RWPE2 (cell line): ENCODE results near the gene GPR55.

Experiments
- ATAC-seq: fragments of 200-7000 bp; cut with Tn5 transposase; 3 replicates; pipeline ENCODE4 v1.9.1; 2021; ENCODE audit warnings: low read depth
- DNase-seq: peaks from one replicate; pipeline ENCODE4 v3.0.0-alpha.2; 2020; ENCODE audit warnings: low spot score
- H3K27ac ChIP-seq: fragments of 450-650 bp; 2 replicates; pipeline ENCODE4 v1.5.1; 2017; ENCODE audit warnings: mild to moderate bottlenecking; ENCODE audit not compliant: poor library complexity, severe bottlenecking
- H3K27me3 ChIP-seq: fragments of 250-450 bp; sonication (Bioruptor Pico); 2 replicates; pipeline ENCODE4 v1.5.1; 2021; ENCODE audit warnings: mild to moderate bottlenecking, moderate library complexity; ENCODE audit not compliant: insufficient read depth, poor library complexity, severe bottlenecking
- H3K36me3 ChIP-seq: fragments of 250-450 bp; sonication (Bioruptor Pico); 2 replicates; pipeline ENCODE4 v1.5.1; 2020; ENCODE audit warnings: low read depth, mild to moderate bottlenecking, moderate library complexity
- H3K4me1 ChIP-seq: fragments of 250-450 bp; sonication (Bioruptor Pico); 2 replicates; pipeline ENCODE4 v1.5.1; 2021; ENCODE audit warnings: mild to moderate bottlenecking, moderate library complexity; ENCODE audit not compliant: insufficient read depth, poor library complexity, severe bottlenecking
- H3K4me3 ChIP-seq: fragments of 250-450 bp; sonication (Bioruptor Pico); 2 replicates; pipeline ENCODE4 v1.5.1; 2021; ENCODE audit warnings: mild to moderate bottlenecking, moderate library complexity; ENCODE audit not compliant: severe bottlenecking
- H3K9me3 ChIP-seq: fragments of 250-450 bp; sonication (Bioruptor Pico); 2 replicates; pipeline ENCODE4 v1.5.1; 2021; ENCODE audit warnings: mild to moderate bottlenecking, moderate library complexity; ENCODE audit not compliant: severe bottlenecking
- TF ChIP-seq, protein P1 (sequence below): fragments of 450-650 bp; IDR thresholded peaks from one replicate; pipeline ENCODE4 v1.5.1; 2017; ENCODE audit warnings: mild to moderate bottlenecking, moderate library complexity; ENCODE audit not compliant: poor library complexity, severe bottlenecking

GPR55 gene

DNA sequence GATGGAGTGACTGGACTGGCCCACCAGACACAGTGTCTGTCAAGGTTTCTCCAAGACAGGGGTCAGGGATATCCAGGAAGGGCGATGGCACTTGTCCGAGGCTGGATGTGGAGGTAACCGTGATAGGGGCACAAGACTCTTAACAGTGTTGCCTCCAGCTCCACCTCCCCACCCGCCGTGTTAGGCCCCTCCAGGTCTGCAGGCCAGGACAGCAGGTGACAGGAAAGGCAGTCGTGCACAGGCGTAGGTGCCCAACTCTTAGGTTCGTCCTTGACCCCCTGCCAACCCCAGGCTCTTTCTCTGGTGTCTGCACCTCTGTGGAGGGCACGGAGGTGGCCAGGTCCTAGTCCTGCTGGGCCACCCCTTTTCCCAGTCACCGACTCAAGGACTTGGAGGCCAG is 50.2 kb downstream of the GPR55 start:
- Histone ChIP-seq H3K9me3 (no peaks in the 10 kb centered on the region), H3K36me3 (no peaks in the 10 kb centered on the region; the same call in 1 of the 2 replicates), H3K4me1 (no peaks in the 10 kb centered on the region), H3K27me3 (no peaks in the 10 kb centered on the region), H3K27ac (no peak overlapping the region), H3K4me3 (no peak overlapping the region)
- TF ChIP-seq, protein P1, sequence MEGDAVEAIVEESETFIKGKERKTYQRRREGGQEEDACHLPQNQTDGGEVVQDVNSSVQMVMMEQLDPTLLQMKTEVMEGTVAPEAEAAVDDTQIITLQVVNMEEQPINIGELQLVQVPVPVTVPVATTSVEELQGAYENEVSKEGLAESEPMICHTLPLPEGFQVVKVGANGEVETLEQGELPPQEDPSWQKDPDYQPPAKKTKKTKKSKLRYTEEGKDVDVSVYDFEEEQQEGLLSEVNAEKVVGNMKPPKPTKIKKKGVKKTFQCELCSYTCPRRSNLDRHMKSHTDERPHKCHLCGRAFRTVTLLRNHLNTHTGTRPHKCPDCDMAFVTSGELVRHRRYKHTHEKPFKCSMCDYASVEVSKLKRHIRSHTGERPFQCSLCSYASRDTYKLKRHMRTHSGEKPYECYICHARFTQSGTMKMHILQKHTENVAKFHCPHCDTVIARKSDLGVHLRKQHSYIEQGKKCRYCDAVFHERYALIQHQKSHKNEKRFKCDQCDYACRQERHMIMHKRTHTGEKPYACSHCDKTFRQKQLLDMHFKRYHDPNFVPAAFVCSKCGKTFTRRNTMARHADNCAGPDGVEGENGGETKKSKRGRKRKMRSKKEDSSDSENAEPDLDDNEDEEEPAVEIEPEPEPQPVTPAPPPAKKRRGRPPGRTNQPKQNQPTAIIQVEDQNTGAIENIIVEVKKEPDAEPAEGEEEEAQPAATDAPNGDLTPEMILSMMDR = no peak
- ATAC-seq = no peak
- no peak for DNase-seq

DNA sequence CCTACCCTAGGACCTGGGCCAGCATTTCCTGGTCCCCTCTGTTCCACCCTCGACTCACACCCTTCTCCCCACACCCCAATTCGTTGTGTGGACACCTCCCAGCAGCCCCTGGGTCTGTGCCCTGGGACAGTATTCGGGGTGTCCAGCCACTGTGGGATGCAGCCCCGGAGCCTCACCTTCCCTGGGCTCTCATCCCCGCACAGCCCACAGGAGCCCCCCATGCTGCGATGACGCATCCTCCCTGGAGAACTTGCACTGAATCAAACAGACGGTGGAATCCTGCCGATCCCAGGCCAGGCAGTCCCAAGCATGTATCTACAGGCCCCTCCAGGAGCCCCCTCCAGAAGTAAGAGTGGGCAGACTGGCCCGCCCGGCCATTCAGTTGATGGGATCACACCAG is 50.6 kb downstream of the GPR55 start:
- TF ChIP-seq, protein P1 = no peak

DNA sequence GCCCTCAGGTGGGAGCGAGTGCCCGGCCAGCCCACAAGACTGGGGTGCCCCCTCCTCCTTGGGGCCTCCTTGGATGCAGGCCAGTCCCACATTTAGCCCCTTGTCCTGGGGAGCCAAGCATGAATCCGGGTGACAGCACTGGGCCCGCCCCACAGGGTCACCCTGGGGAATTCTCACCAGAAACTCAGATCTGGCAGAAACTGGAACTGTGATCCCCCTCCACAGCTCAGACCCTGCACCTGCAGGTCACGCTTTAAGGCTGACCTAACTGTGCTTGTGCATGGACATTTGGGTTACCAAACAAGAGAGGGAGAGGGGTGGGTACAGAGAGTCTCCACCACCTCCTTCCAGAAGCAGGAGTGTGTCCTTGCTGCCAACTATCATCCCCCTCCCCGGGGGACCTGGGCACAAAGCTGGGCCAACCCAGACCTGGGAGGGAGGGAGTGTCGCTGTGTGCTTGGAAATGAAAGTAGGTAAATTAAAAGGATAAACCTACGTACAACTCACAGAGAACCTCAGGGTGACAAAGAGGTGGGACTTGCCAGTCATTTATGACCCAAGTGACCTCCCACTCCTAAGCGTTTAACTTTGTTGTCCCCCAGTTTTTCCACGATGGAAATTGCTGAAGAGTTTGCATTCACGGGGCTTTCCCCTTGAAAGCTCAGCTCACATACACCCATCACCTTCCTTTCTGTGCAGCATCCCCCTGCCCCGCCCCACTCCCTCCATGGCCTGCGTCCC is 51.2 kb downstream of the GPR55 start:
- DNase-seq (no peak), ATAC-seq (no peak)
- H3K27me3 ChIP-seq = no peaks in the 10 kb centered on the region
- no peak overlapping the region for H3K4me3 ChIP-seq
- no peak overlapping the region for H3K27ac ChIP-seq
- H3K36me3 ChIP-seq = no peaks in the 10 kb centered on the region; the same call in 1 of the 2 replicates
- TF ChIP-seq, protein P1 = no peak
- H3K4me1 ChIP-seq = no peaks in the 10 kb centered on the region
- no peaks in the 10 kb centered on the region for H3K9me3 ChIP-seq

More for the DNA sequence above, 50.6 kb downstream of the GPR55 start:
- Histone ChIP-seq H3K4me1 (no peaks in the 10 kb centered on the region), H3K27me3 (no peaks in the 10 kb centered on the region), H3K9me3 (no peaks in the 10 kb centered on the region), H3K27ac (no peak overlapping the region), H3K36me3 (no peaks in the 10 kb centered on the region; the same call in 1 of the 2 replicates), H3K4me3 (no peak overlapping the region)
- ATAC-seq (no peak), DNase-seq (no peak)

DNA sequence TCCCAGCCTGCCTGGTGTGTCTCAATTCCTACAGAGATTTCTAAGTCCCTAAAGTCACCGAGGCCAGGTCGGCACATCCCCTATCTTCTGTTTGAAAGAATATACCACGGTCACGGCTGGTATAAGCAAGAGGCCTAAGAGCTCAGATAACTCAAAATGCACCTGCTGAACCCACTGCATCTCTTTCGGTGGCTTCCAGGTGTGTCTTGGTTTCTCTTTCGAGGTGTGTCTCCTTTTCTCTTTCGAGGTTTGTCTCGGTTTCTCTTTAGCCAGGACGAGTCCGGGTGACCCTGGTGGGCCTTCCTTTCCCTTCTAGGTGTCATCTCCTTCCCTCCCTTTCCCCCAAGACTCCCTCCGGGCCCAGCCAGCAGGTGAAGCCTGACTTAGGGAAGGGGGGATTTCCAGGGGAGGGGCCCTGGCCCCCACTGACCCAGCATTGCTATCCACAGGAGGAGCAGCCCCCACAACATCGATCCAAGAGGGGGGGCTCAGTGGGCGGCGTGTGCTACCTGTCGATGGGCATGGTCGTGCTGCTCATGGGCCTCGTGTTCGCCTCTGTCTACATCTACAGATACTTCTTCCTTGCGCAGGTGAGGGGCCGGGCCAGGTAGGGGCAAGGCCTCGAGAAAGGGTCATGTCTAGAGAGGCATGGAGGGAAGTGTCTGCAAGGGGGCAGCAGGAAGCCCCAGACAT is 51.9 kb downstream of the GPR55 start:
- DNase-seq (no peak), ATAC-seq (no peak)
- Histone ChIP-seq H3K27me3 (no peaks in the 10 kb centered on the region), H3K27ac (no peak overlapping the region), H3K4me1 (no peaks in the 10 kb centered on the region), H3K9me3 (no peaks in the 10 kb centered on the region), H3K36me3 (no peaks in the 10 kb centered on the region; the same call in 1 of the 2 replicates), H3K4me3 (no peak overlapping the region)
- TF ChIP-seq, protein P1 = no peak
